Liver (tissue), 3 donors: ENCODE measurements around the gene PTPRN2.

Experiments
- ATF3 ChIP-seq: IDR thresholded peaks from 2 replicates; pipeline ENCODE4 v1.6.1; 2016; ENCODE audit warnings: antibody characterized with exemption
- CTCF ChIP-seq: fragments of 150-350 bp; IDR thresholded peaks from 2 replicates; pipeline ENCODE4 v1.5.1; 2017; ENCODE audit warnings: improper control_type of control experiment, low read depth, low read length; ENCODE audit not compliant: missing input control
- EGR1 ChIP-seq, 2 donors: IDR thresholded peaks; 2 replicates each; pipeline ENCODE4 v1.6.1; 2016 to 2018; ENCODE audit warnings: antibody characterized with exemption in 2 of 2, low read depth in 2 of 2
- HNF4G ChIP-seq: IDR thresholded peaks from 2 replicates; pipeline ENCODE4 v1.6.1; 2016; ENCODE audit warnings: antibody characterized with exemption
- MAX ChIP-seq: IDR thresholded peaks from 2 replicates; pipeline ENCODE4 v1.6.1; 2016; ENCODE audit warnings: antibody characterized with exemption
- NR2F2 ChIP-seq: IDR thresholded peaks from 2 replicates; pipeline ENCODE4 v1.6.1; 2016; ENCODE audit warnings: antibody characterized with exemption
- RAD21 ChIP-seq, 2 donors: IDR thresholded peaks; 2 replicates each; pipeline ENCODE4 v1.6.1; 2016; ENCODE audit warnings: antibody characterized with exemption in 2 of 2, mild to moderate bottlenecking in 2 of 2
- REST ChIP-seq: IDR thresholded peaks from 2 replicates; pipeline ENCODE4 v1.6.1; 2016; ENCODE audit warnings: antibody characterized with exemption, mild to moderate bottlenecking
- SP1 ChIP-seq: IDR thresholded peaks from 2 replicates; pipeline ENCODE4 v1.6.1; 2018; ENCODE audit warnings: antibody characterized with exemption, mild to moderate bottlenecking
- TAF1 ChIP-seq: conservative IDR thresholded peaks from 2 replicates; pipeline ENCODE4 v1.6.1; 2016; ENCODE audit warnings: antibody characterized with exemption, mild to moderate bottlenecking
- YY1 ChIP-seq: IDR thresholded peaks from 2 replicates; pipeline ENCODE4 v1.6.1; 2016; ENCODE audit warnings: antibody characterized with exemption, mild to moderate bottlenecking
- ZBTB33 ChIP-seq: IDR thresholded peaks from 2 replicates; pipeline ENCODE4 v1.6.1; 2016; ENCODE audit warnings: antibody characterized with exemption
- donor health status: healthy.
- donor health status: healthy.

- TF ChIP-seq YY1: no peak
- TF ChIP-seq CTCF: no peak
- TF ChIP-seq EGR1 (IDR thresholded peaks at IDR 0.05; ENCODE audit: low read depth in 2 of 2): no peak
- no peak for TF ChIP-seq MAX
- no peak for TF ChIP-seq REST
- TF ChIP-seq NR2F2: no peak
- TF ChIP-seq RAD21 (IDR thresholded peaks at IDR 0.05): no peak
- TF ChIP-seq ZBTB33: no peak
- no peak for TF ChIP-seq TAF1
- TF ChIP-seq SP1: no peak
- no peak for TF ChIP-seq HNF4G
- TF ChIP-seq ATF3: no peak
Measured at GRCh38 chr7:158588085-158588877, 658 bp upstream of the PTPRN2 start.
